Ovary (tissue), 3 donors: ENCODE data around the gene DRAXIN.

Source experiments
- POLR2A ChIP-seq: fragments of 450-650 bp; IDR thresholded peaks from one replicate; pipeline ENCODE4 v1.6.1; 2017; ENCODE audit warnings: antibody characterized with exemption, mild to moderate bottlenecking, moderate library complexity
- TF ChIP-seq, protein P1 (sequence below), 3 donors: fragments of 450-650 bp in 2 of 3; fragments of 200-600 bp in 1 of 3; IDR thresholded peaks; one replicate each; pipeline versions ENCODE4 v1.5.1 to v1.8.0; 2016 to 2022; ENCODE audit warnings: antibody characterized with exemption in 3 of 3, mild to moderate bottlenecking in 1 of 3
- donor health status: DM: no; HTN: no; CAD: no.

- TF ChIP-seq, protein P1, sequence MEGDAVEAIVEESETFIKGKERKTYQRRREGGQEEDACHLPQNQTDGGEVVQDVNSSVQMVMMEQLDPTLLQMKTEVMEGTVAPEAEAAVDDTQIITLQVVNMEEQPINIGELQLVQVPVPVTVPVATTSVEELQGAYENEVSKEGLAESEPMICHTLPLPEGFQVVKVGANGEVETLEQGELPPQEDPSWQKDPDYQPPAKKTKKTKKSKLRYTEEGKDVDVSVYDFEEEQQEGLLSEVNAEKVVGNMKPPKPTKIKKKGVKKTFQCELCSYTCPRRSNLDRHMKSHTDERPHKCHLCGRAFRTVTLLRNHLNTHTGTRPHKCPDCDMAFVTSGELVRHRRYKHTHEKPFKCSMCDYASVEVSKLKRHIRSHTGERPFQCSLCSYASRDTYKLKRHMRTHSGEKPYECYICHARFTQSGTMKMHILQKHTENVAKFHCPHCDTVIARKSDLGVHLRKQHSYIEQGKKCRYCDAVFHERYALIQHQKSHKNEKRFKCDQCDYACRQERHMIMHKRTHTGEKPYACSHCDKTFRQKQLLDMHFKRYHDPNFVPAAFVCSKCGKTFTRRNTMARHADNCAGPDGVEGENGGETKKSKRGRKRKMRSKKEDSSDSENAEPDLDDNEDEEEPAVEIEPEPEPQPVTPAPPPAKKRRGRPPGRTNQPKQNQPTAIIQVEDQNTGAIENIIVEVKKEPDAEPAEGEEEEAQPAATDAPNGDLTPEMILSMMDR (IDR thresholded peaks at IDR 0.05): no peak
- TF ChIP-seq POLR2A: no peak
Observed at GRCh38 chr1:11730429-11730891, 39.0 kb downstream of the DRAXIN start.
